Motor neuron (in vitro differentiated cells): ENCODE measurements around the gene ABHD1. TPM values are rescaled to one million over a fixed set of nuclear protein-coding genes. Genes with fewer than 3 reads are reported as not detected.
A peak's percentile ranks its signal among the peaks of the same experiment; 100 is the strongest.

Experiments used
- ATAC-seq, 8 experiments: fragments of 200-7000 bp; cut with Tn5 transposase; replicated peaks in 6 of 8; 2 replicates each; pipeline ENCODE4 v1.8.0; 2021; ENCODE audit warnings: mild to moderate bottlenecking in 8 of 8, moderate library complexity in 8 of 8
- H3K27ac ChIP-seq, 2 donors: fragments of 250-450 bp; sonication (Bioruptor Pico); 2 replicates each; pipeline ENCODE4 v1.9.0; 2021; ENCODE audit warnings: antibody characterized with exemption in 2 of 2, mild to moderate bottlenecking in 2 of 2, moderate library complexity in 1 of 2
- H3K4me1 ChIP-seq, 2 donors: fragments of 250-450 bp; sonication (Bioruptor Pico); replicated peaks in 1 of 2; 2 replicates each; pipeline ENCODE4 v1.6.1; 2021; ENCODE audit warnings: antibody characterized with exemption in 2 of 2, mild to moderate bottlenecking in 2 of 2, moderate library complexity in 1 of 2
- H3K4me3 ChIP-seq, 5 donors: fragments of 250-450 bp; sonication (Bioruptor Pico); 2 replicates each; pipeline ENCODE4 v1.9.0; 2021; ENCODE audit warnings: antibody characterized with exemption in 5 of 5, mild to moderate bottlenecking in 5 of 5, moderate library complexity in 4 of 5
- WGBS, 10 experiments: fragments of 450-650 bp; shearing (Covaris generic); methylation state at CpG; one replicate each; pipeline ENCODE4 v1.0.0; 2022; 5-methylcytosine and 5-hydroxymethylcytosine counted together
- in situ Hi-C, 9 experiments: fragments of 400-800 bp; cut with MboI; loops; one replicate each; pipeline ENCODE4 v1.15.0; 2021; ENCODE audit warnings: low sequenced_read_pairs in 9 of 9, low pct_unique_long_range_greater_than_20kb in 2 of 9; ENCODE audit not compliant: unreplicated experiment in 9 of 9
- total RNA-seq, 8 experiments: library from RNA; unstranded; fragments of 300-600 nt; gene quantifications; 2 replicates each; pipeline versions ENCODE4 v1.2.3 to v1.2.4, GENCODE V29; 2022

The ABHD1 gene
- total RNA-seq, 8 experiments from 2014 or later: 0.94 to 2.9 (median 1.7) TPM; not detected in 1

GRCh38 chr2:27149570-27150405 lies 26.2 kb downstream of the ABHD1 start:
- ATAC-seq: no peak
- WGBS, 10 experiments: 30 to 100% (median 80%) methylated on average over 1 to 10 of the region's 29 CpGs; no CpG with 5 or more reads in 5 of the 10 experiments
- in situ Hi-C loops: no loop called here
- Histone ChIP-seq H3K4me1 (no peaks in the 10 kb centered on the region), H3K27ac (no peak overlapping the region), H3K4me3 (no peak overlapping the region)

GRCh38 chr2:27150639-27151230 lies 27.1 kb downstream of the ABHD1 start:
- ATAC-seq: no peak
- no peaks in the 10 kb centered on the region for H3K4me1 ChIP-seq

GRCh38 chr2:27152102-27152795 lies 28.6 kb downstream of the ABHD1 start:
- WGBS, 10 experiments: 0 to 80% (median 62%) methylated on average over 1 to 4 of the region's 8 CpGs; no CpG with 5 or more reads in 4 of the 10 experiments
- H3K4me3 ChIP-seq: no peak overlapping the region
- in situ Hi-C loops: no loop called here
- no peaks in the 10 kb centered on the region for H3K4me1 ChIP-seq
- peak in 1 of 8 experiments; percentile 41 for ATAC-seq
- no peak overlapping the region for H3K27ac ChIP-seq

More at GRCh38 chr2:27150639-27151230, 27.1 kb downstream of the ABHD1 start:
- 48 to 100% (median 75%) methylated on average over 1 to 7 of the region's 8 CpGs; no CpG with 5 or more reads in 1 of the 10 experiments for WGBS, 10 experiments
- in situ Hi-C loops: no loop called here
- Histone ChIP-seq H3K4me3 (no peak overlapping the region), H3K27ac (no peak overlapping the region)

DNA sequence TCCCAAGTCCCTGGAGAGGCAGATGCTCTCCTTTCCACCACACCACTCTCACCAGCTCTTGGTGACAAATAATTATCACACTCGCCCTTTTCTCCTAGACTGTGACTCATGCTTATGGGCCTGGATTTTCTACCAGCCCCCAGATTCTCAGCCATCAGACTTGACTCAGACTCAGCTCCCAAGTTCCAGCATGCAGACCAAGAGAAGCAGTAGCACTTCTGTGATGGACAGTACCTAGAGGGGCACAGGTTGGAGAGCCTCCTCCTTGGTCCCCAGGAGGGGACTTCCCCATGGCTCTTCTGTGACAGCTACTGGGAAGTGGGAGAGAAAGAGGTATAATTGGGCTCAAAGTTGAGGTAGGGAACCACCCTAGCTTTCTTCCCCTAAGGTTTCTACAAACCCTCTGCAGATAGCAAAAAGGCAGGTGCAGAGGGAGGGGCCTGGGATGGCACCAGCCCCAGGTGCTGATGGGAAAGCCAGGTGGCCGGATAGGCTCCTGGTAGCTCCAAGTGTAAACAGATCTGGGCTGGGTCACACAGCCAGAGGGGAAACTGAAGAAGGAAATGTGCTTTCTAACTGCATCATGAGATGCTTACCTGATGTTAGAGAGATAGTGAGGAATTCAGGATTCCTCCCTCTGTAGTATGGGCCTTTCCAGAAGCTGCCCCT lies 29.3 kb downstream of the ABHD1 start:
- peak in 1 of 8 experiments; percentile 10 for ATAC-seq
- WGBS, 10 experiments: 17 to 86% (median 76%) methylated on average over 1 to 2 of the region's 2 CpGs; no CpG with 5 or more reads in 5 of the 10 experiments
- Histone ChIP-seq H3K4me3 (no peak overlapping the region), H3K27ac (no peak overlapping the region), H3K4me1 (no peaks in the 10 kb centered on the region)
- in situ Hi-C loops: no loop called here

DNA sequence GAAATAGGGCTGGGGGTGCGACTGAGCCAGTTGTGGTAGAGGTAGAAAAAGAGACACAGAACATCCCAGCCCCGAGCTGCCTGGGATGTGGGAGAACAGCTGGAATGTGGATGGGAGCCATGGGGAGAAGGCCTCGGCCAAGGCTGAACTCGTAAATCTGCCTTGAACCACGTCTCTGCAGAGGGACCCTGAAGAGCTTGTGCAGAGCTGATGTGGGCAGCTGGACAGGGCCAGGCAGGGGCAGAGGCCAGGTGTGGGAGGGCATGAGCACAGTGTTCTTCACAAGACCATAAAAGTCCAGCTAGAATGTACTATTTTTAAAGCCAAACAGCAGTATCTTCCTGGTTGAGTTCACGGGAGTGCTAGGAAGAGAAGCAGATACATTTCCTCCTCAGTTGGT lies 30.9 kb downstream of the ABHD1 start:
- in situ Hi-C loops: no loop called here
- H3K4me1 ChIP-seq: no peaks in the 10 kb centered on the region
- no peak overlapping the region for H3K27ac ChIP-seq
- WGBS, 10 experiments: 25 to 83% (median 73%) methylated on average over 1 to 4 of the region's 6 CpGs; no CpG with 5 or more reads in 3 of the 10 experiments
- no peak for ATAC-seq
- no peak overlapping the region for H3K4me3 ChIP-seq

GRCh38 chr2:27155069-27155520 lies 31.5 kb downstream of the ABHD1 start:
- Histone ChIP-seq H3K27ac (no peak overlapping the region), H3K4me1 (no peaks in the 10 kb centered on the region), H3K4me3 (no peak overlapping the region)
- peak in 5 of 8 experiments; percentile 24 to 68 (median 31) for ATAC-seq
- in situ Hi-C loops: no loop called here
- WGBS, 10 experiments: 62 to 100% (median 83%) methylated on average over 1 to 5 of the region's 9 CpGs; no CpG with 5 or more reads in 4 of the 10 experiments

DNA sequence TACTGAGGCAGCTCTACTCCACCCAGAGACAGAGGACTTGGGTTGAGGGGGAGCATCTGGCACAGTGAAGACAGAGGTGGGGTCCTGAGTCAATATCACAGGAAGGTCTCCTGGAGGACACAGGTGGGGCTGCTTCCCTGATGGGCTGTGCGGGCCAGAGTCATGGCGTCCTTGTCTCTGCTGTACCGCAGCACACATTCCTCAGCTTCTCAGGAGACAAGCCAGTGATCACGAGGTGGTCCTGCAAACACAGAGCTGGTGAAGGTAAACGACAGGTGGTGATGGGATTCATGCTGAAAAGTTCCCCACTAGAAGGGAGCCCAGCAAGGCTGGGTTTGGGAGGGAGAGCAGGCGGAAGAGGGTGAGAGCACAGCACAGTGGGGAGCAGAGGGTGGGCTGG lies 34.9 kb downstream of the ABHD1 start:
- no peak overlapping the region for H3K4me3 ChIP-seq
- no peak overlapping the region for H3K27ac ChIP-seq
- in situ Hi-C loops: no loop called here
- ATAC-seq: no peak
- H3K4me1 ChIP-seq: no peaks in the 10 kb centered on the region
- WGBS, 10 experiments: 53 to 90% (median 71%) methylated on average over 1 to 3 of the region's 6 CpGs; no CpG with 5 or more reads in 7 of the 10 experiments

- Histone ChIP-seq H3K27ac (no peak overlapping the region), H3K4me1 (no peaks in the 10 kb centered on the region), H3K4me3 (no peak overlapping the region)
- 78 to 100% methylated on average over 2 to 4 of the region's 6 CpGs; no CpG with 5 or more reads in 8 of the 10 experiments for WGBS, 10 experiments
- no peak for ATAC-seq
- in situ Hi-C loops: no loop called here
These were observed 35.7 kb downstream of the ABHD1 start for GRCh38 chr2:27159271-27159670.

- no peak for ATAC-seq
- in situ Hi-C loops: no loop called here
- 50 to 89% (median 64%) methylated on average over 1 to 7 of the region's 9 CpGs; no CpG with 5 or more reads in 1 of the 10 experiments for WGBS, 10 experiments
- no peak overlapping the region for H3K4me3 ChIP-seq
- H3K4me1 ChIP-seq: no peaks in the 10 kb centered on the region
- no peak overlapping the region for H3K27ac ChIP-seq
These were observed 36.6 kb downstream of the ABHD1 start for GRCh38 chr2:27160191-27160590.

DNA sequence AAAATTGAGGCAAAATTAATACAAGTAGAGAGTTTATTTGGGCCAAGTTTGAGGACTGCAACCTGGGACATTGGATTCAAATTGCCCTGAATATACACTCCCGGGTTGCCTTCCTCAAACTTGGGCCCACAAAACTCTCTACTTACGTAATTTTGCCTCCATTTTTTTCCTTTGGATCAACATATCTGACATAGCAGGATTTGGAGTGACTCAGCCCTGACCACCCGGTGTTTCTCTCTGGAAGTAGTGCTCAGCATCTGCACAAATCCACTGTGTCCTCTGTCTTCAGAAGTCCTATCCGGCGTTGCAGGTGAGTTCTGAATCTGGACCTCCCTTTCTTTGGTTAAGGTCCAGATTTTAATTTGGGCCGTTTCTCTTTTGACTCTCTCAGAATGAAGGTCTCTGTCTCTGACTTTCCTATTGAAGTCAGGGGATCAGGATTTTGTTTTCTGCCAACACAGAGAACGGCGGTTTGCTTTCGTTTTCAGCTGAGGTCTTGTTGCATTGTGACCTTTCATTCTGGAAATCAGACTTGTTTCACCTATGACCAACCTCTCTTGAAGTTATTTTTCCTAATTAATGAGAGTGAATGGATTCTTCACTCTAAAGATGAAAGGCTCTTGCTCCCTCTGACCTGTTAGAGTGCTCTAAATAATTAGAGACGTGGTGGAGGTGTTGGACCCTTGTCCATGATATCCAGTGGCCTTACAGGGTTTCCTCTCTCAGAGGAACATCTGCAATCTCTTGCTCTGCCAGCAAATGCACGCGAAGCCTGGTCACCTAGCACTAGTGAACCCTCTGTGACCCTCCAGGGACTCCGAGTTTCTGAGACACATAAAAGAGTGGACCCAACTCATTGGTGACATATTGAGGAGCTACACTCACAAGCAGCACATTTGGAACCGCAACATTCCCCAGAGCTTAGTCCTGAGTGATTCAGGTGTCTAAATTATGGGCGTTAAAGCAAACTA lies 38.8 kb downstream of the ABHD1 start:
- H3K4me1 ChIP-seq: no peaks in the 10 kb centered on the region
- WGBS, 10 experiments: 48 to 93% (median 75%) methylated on average over 2 to 12 of the region's 15 CpGs
- H3K4me3 ChIP-seq: no peak overlapping the region
- in situ Hi-C loops: no loop called here
- H3K27ac ChIP-seq: no peak overlapping the region
- ATAC-seq: no peak

- no peak overlapping the region for H3K4me3 ChIP-seq
- WGBS, 10 experiments: 38 to 93% (median 74%) methylated on average over 1 to 8 of the region's 8 CpGs; no CpG with 5 or more reads in 2 of the 10 experiments
- H3K4me1 ChIP-seq: no peaks in the 10 kb centered on the region
- no peak for ATAC-seq
- in situ Hi-C loops: no loop called here
- no peak overlapping the region for H3K27ac ChIP-seq
These were observed 41.5 kb downstream of the ABHD1 start for GRCh38 chr2:27164960-27165763.
